Stimulated activated CD4-positive, alpha-beta T cell treated with anti-CD3 and anti-CD28 coated beads, Interleukin-1b, Interleukin-23, amount 100 ng/mL, for 48 hours (primary cell): ENCODE measurements around the gene PPHLN1.

Source experiments
- DNase-seq: peaks from one replicate; pipeline ENCODE4 v3.0.0-alpha.2; 2020

PPHLN1 gene

DNA sequence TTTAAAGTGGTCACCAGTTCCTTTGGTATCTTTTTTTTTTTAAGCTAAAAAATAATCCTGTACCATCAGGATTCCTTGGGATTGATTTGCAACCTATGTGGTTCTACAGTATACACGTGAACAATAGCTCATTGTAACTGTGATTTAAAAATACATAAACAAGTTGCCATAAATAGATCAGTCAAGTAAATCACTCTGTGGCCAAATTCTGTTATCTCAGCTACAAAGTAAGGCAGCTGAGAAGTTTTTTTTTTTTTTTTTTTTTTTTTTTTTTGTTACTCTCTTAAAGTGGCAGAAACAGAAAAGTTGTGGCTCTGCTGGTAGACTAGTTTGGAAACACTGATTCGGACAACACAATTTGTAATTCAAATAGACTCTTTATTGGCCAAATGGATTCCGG, 159.0 kb downstream of the PPHLN1 start:
- no peak for DNase-seq

DNA sequence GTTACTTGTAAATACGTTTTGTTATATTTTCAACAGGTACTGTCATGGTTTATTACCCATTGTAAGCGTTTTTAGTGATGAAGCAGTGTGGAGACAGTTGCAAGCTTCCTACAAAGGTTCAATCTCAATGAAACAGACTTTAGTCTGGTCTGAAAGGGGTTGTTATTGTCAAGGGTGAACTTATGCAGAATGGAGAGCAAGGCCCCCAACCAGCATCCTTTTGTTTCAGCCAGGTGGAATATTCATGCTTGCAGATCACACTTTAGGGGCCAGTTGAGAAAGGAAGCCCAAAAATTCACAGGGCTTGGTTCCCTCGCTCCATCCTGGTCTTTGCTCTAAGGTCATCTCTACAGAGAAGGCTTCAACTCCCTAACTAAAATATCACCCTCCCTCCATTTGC, 159.9 kb downstream of the PPHLN1 start:
- no peak for DNase-seq

DNA sequence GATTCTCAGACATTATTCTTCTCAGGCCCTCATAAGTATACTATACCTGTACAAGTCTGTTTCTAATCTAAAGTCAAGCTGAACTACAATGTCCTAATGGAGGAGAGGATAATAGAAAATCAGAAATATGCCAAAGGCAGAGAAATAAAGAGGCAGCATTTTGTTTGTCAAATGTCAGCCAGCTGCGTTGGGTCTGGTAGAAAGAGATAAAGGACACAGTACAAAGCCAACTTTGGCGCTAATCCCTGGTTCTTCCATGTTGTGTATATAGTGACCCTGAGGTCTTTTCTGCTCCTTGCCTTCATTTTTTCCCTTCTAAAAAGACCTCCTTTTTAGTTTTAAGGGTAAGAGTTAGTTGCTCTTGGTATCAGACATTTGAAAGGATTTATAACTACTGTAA, 160.4 kb downstream of the PPHLN1 start:
- no peak for DNase-seq

DNA sequence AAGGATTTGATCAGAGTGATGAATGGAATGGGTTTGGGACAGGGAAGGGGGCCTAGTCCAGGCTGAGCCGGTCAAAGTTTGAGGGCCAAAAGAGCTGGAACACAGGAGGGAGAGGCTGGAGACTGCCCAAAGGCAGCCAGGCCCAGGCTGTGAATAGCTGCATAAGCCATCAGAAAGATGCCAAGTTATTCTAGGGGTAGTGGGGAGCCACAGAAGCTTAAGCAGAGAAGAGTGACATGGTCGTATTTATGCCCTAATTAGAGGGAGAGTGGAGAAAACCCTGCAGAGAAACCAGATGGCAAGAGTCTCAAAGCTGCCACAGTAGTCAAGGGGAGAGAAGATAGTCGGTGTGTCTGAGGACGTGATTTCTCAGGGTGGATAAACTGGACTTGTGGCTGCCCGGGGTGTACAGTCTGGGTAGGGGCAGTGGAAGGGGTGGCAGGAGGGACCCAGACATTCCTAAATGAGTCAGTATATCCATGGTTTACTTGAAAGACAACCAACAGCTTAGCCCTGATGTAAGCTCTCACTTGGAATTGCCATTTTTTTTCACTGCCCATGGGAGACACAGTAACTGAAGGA, 164.4 kb downstream of the PPHLN1 start:
- no peak for DNase-seq
